ENCODE measurements around the gene PARD3.

DNA sequence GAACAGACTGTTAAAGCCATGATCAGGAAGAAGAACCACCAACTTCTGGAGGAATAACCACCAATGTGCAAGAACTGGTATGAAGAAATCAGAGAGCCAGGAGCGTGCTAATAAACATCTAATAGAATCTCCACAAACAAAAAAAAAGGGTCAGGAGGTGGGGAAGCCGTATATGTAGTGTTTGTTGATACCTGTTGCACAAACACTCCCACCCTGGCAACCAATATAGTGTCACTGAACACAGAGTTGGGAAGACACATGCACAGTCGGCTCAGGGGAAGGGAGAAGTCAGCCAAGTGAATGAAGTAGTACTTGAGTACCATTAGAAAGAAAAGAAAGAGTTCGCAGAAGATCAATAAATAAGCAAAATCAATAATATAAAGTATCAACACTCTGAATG lies 400.1 kb downstream of the PARD3 start:
- TF ChIP-seq POLR2AphosphoS5 (IDR thresholded peaks at IDR 0.05; ENCODE audit: low read depth, low read length) (no peak), SIN3A (IDR thresholded peaks at IDR 0.05; ENCODE audit: borderline replicate concordance, insufficient read depth, low read length) (no peak), TAF1 (IDR thresholded peaks at IDR 0.05; ENCODE audit: borderline replicate concordance, insufficient read depth, low read length) (no peak)
- TF ChIP-seq, protein P1, sequence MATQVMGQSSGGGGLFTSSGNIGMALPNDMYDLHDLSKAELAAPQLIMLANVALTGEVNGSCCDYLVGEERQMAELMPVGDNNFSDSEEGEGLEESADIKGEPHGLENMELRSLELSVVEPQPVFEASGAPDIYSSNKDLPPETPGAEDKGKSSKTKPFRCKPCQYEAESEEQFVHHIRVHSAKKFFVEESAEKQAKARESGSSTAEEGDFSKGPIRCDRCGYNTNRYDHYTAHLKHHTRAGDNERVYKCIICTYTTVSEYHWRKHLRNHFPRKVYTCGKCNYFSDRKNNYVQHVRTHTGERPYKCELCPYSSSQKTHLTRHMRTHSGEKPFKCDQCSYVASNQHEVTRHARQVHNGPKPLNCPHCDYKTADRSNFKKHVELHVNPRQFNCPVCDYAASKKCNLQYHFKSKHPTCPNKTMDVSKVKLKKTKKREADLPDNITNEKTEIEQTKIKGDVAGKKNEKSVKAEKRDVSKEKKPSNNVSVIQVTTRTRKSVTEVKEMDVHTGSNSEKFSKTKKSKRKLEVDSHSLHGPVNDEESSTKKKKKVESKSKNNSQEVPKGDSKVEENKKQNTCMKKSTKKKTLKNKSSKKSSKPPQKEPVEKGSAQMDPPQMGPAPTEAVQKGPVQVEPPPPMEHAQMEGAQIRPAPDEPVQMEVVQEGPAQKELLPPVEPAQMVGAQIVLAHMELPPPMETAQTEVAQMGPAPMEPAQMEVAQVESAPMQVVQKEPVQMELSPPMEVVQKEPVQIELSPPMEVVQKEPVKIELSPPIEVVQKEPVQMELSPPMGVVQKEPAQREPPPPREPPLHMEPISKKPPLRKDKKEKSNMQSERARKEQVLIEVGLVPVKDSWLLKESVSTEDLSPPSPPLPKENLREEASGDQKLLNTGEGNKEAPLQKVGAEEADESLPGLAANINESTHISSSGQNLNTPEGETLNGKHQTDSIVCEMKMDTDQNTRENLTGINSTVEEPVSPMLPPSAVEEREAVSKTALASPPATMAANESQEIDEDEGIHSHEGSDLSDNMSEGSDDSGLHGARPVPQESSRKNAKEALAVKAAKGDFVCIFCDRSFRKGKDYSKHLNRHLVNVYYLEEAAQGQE (IDR thresholded peaks at IDR 0.05; ENCODE audit: insufficient read depth in 1 of 2, low read depth in 2 of 2, low read length in 2 of 2) = no peak
